Osteoblast (primary cell): ENCODE data around the gene MTCL1. TPM values are rescaled to one million over a fixed set of nuclear protein-coding genes. Genes with fewer than 3 reads are reported as not detected.

Experiments used
- DNase-seq: peaks from one replicate; pipeline ENCODE4 v3.0.0; 2011; ENCODE audit warnings: low spot score, mixed read lengths; ENCODE audit not compliant: insufficient read length; ENCODE audit errors: missing footprints
- H2AFZ ChIP-seq: 2 replicates; pipeline ENCODE4 v1.6.0; 2011; ENCODE audit warnings: mild to moderate bottlenecking, low read length
- H3K27ac ChIP-seq: 2 replicates; pipeline ENCODE4 v1.5.1; 2011; ENCODE audit warnings: mild to moderate bottlenecking, low read depth, low read length, moderate library complexity
- H3K27me3 ChIP-seq: 2 replicates; pipeline ENCODE4 v1.6.0; 2012; ENCODE audit warnings: mild to moderate bottlenecking, control low read depth, inconsistent platforms, low read length, moderate library complexity; ENCODE audit not compliant: insufficient read depth
- H3K36me3 ChIP-seq: 2 replicates; pipeline ENCODE4 v1.5.1; 2011; ENCODE audit warnings: mild to moderate bottlenecking, low read length, control low read depth, moderate library complexity; ENCODE audit not compliant: insufficient read depth
- H3K4me1 ChIP-seq: 2 replicates; pipeline ENCODE4 v1.5.1; 2011; ENCODE audit warnings: mild to moderate bottlenecking, low read length, control low read depth, moderate library complexity; ENCODE audit not compliant: insufficient read depth
- H3K4me2 ChIP-seq: 2 replicates; pipeline ENCODE4 v1.6.0; 2011; ENCODE audit warnings: mild to moderate bottlenecking, low read length; ENCODE audit not compliant: insufficient read depth
- H3K4me3 ChIP-seq: fragments of 200-600 bp; sonication (generic); 3 replicates; pipeline ENCODE4 v1.5.1; 2012; ENCODE audit warnings: mild to moderate bottlenecking, low read length, inconsistent platforms; ENCODE audit not compliant: insufficient read depth
- H3K79me2 ChIP-seq: 2 replicates; pipeline ENCODE4 v1.6.0; 2012; ENCODE audit warnings: mild to moderate bottlenecking, low read length, control low read depth, inconsistent platforms; ENCODE audit not compliant: insufficient read depth
- H3K9me3 ChIP-seq: 2 replicates; pipeline ENCODE4 v1.5.1; 2011; ENCODE audit warnings: low read depth, low read length, control low read depth
- H4K20me1 ChIP-seq: 2 replicates; pipeline ENCODE4 v1.6.0; 2012; ENCODE audit warnings: mild to moderate bottlenecking, low read length, control low read depth; ENCODE audit not compliant: insufficient read depth
- CTCF ChIP-seq: IDR thresholded peaks from 2 replicates; pipeline ENCODE4 v1.5.1; 2011; ENCODE audit warnings: mild to moderate bottlenecking, low read depth, low read length, moderate library complexity; ENCODE audit errors: extremely low read depth
- total RNA-seq: library from RNA; depleted of rRNA; stranded (reverse); fragments of >200 nt; gene quantifications from 2 replicates; pipeline ENCODE4 v1.2.3, GENCODE V29; 2012

The MTCL1 gene
- total RNA-seq, 1 donor, result 38.0 TPM

- no peak for DNase-seq
- Histone ChIP-seq H3K79me2 (no peaks in the 10 kb centered on the region), H3K4me3 (no peak overlapping the region), H3K9me3 (no peaks in the 10 kb centered on the region), H3K27ac (no peak overlapping the region), H3K27me3 (no peaks in the 10 kb centered on the region), H3K36me3 (no peaks in the 10 kb centered on the region), H3K4me2 (no peak overlapping the region), H2AFZ (no peak overlapping the region), H3K4me1 (peaks cover 9% of the 10 kb centered on the region), H4K20me1 (no peaks in the 10 kb centered on the region)
- no peak for TF ChIP-seq CTCF
These were observed 137.2 kb downstream of the MTCL1 start for GRCh38 chr18:8842506-8842905.

- Histone ChIP-seq H3K36me3 (no peaks in the 10 kb centered on the region), H3K9me3 (no peaks in the 10 kb centered on the region), H3K27ac (no peak overlapping the region), H3K79me2 (no peaks in the 10 kb centered on the region), H3K4me3 (no peak overlapping the region), H4K20me1 (no peaks in the 10 kb centered on the region), H3K27me3 (no peaks in the 10 kb centered on the region), H2AFZ (no peak overlapping the region), H3K4me2 (no peak overlapping the region), H3K4me1 (peaks cover 9% of the 10 kb centered on the region)
- DNase-seq, result no peak
- TF ChIP-seq CTCF, result no peak
These were observed 137.6 kb downstream of the MTCL1 start for GRCh38 chr18:8843005-8843404.

- no peak for TF ChIP-seq CTCF
- DNase-seq, result no peak
These were observed 139.4 kb downstream of the MTCL1 start for GRCh38 chr18:8844721-8845148.

GRCh38 chr18:8845506-8845905 is 140.2 kb downstream of the MTCL1 start:
- H3K4me3 ChIP-seq, result no peak overlapping the region
- no peaks in the 10 kb centered on the region for H3K36me3 ChIP-seq
- no peak overlapping the region for H3K27ac ChIP-seq
- no peaks in the 10 kb centered on the region for H4K20me1 ChIP-seq
- no peak for TF ChIP-seq CTCF
- H3K79me2 ChIP-seq, result no peaks in the 10 kb centered on the region
- DNase-seq, result no peak
- no peaks in the 10 kb centered on the region for H3K27me3 ChIP-seq
- no peak overlapping the region for H3K4me2 ChIP-seq
- no peaks in the 10 kb centered on the region for H3K9me3 ChIP-seq
- peaks cover 14% of the 10 kb centered on the region for H3K4me1 ChIP-seq
- H2AFZ ChIP-seq, result no peak overlapping the region

More at GRCh38 chr18:8844721-8845148, 139.4 kb downstream of the MTCL1 start:
- H3K4me1 ChIP-seq, result peaks cover 14% of the 10 kb centered on the region
- no peaks in the 10 kb centered on the region for H4K20me1 ChIP-seq
- no peaks in the 10 kb centered on the region for H3K36me3 ChIP-seq
- H3K27me3 ChIP-seq, result no peaks in the 10 kb centered on the region
- H3K27ac ChIP-seq, result no peak overlapping the region
- no peak overlapping the region for H3K4me3 ChIP-seq
- H2AFZ ChIP-seq, result no peak overlapping the region
- no peak overlapping the region for H3K4me2 ChIP-seq
- H3K9me3 ChIP-seq, result no peaks in the 10 kb centered on the region
- no peaks in the 10 kb centered on the region for H3K79me2 ChIP-seq
